Endodermal cell (in vitro differentiated cells): Measurements from ENCODE around the gene RFESD. TPM values are rescaled to one million over a fixed set of nuclear protein-coding genes. Genes with fewer than 3 reads are reported as not detected.

Experiments used
- DNase-seq: peaks from one replicate; pipeline ENCODE4 v3.0.0-alpha.2; 2017
- H3K27ac ChIP-seq: 2 replicates; pipeline ENCODE4 v1.5.1; 2013; ENCODE audit warnings: mild to moderate bottlenecking, low read depth, low read length, moderate library complexity
- H3K27me3 ChIP-seq: 2 replicates; pipeline ENCODE4 v1.6.1; 2013; ENCODE audit warnings: mild to moderate bottlenecking, low read length, moderate library complexity; ENCODE audit not compliant: insufficient read depth, control insufficient read depth, poor library complexity, severe bottlenecking
- H3K36me3 ChIP-seq: 2 replicates; pipeline ENCODE4 v1.7.0; 2013; ENCODE audit warnings: mild to moderate bottlenecking, low read length, moderate library complexity; ENCODE audit not compliant: control insufficient read depth, insufficient read depth
- H3K4me1 ChIP-seq: one replicate; pipeline ENCODE4 v1.7.0; 2013; ENCODE audit warnings: low read length; ENCODE audit not compliant: control insufficient read depth, insufficient read depth
- H3K4me3 ChIP-seq: 2 replicates; pipeline ENCODE4 v1.5.1; 2013; ENCODE audit warnings: mild to moderate bottlenecking, low read length, moderate library complexity
- H3K9ac ChIP-seq: 2 replicates; pipeline ENCODE4 v1.6.1; 2013; ENCODE audit warnings: mild to moderate bottlenecking, low read length, moderate library complexity; ENCODE audit not compliant: poor library complexity, severe bottlenecking; ENCODE audit errors: extremely low read depth
- H3K9me3 ChIP-seq: 2 replicates; pipeline ENCODE4 v1.6.1; 2013; ENCODE audit warnings: mild to moderate bottlenecking, low read length, moderate library complexity; ENCODE audit not compliant: control insufficient read depth
- H3K27ac Mint-ChIP-seq: 2 replicates; pipeline ENCODE4 v1.8.0; 2020; ENCODE audit warnings: mixed read lengths
- H3K27me3 Mint-ChIP-seq: 2 replicates; pipeline ENCODE4 v1.8.0; 2021; ENCODE audit warnings: mild to moderate bottlenecking, mixed read lengths; ENCODE audit not compliant: insufficient read depth
- H3K36me3 Mint-ChIP-seq: 2 replicates; pipeline ENCODE4 v1.8.0; 2020; ENCODE audit warnings: low read depth, mixed read lengths
- H3K4me1 Mint-ChIP-seq: 2 replicates; pipeline ENCODE4 v1.8.0; 2020; ENCODE audit warnings: mixed read lengths
- H3K4me3 Mint-ChIP-seq: 2 replicates; pipeline ENCODE4 v1.8.0; 2020; ENCODE audit warnings: mild to moderate bottlenecking, moderate library complexity, mixed read lengths
- H3K9me3 Mint-ChIP-seq: 2 replicates; pipeline ENCODE4 v1.8.0; 2020; ENCODE audit warnings: mild to moderate bottlenecking, mixed read lengths
- CTCF ChIP-seq: fragments of 200-600 bp; sonication (generic); conservative IDR thresholded peaks from 2 replicates; pipeline ENCODE4 v1.5.0; 2021; ENCODE audit warnings: antibody characterized with exemption, mild to moderate bottlenecking
- WGBS, 2 experiments: methylation state at CpG; one replicate each; pipeline versions ENCODE4 v1.1.5 to v1.1.7; 2013; ENCODE audit warnings: missing lambda C conversion rate in 2 of 2, mixed read lengths in 1 of 2; ENCODE audit not compliant: insufficient coverage in 1 of 2, insufficient read length in 1 of 2; 5-methylcytosine and 5-hydroxymethylcytosine counted together
- total RNA-seq, 2 donors: library from RNA; stranded (reverse); fragmentation: NEBNext Ultra II Directional in 1 of 2; extraction: Animal tissue kit (Norgen Biotek cat#: 25700) in 1 of 2; gene quantifications; 2 replicates in 1 of 2; 3 replicates in 1 of 2; pipeline ENCODE4 v1.2.1, GENCODE V29; 2021

Gene RFESD
- total RNA-seq, 2 donors from 2014 or later = 7.1 to 13.7 TPM

GRCh38 chr5:95670568-95670967, 24.0 kb downstream of the RFESD start:
- no peak for TF ChIP-seq CTCF
- Mint-ChIP-seq H3K4me1 (peaks cover 38% of the 10 kb centered on the region), H3K27ac (peak overlapping the region; percentile 94), H3K4me3 (no peak overlapping the region), H3K36me3 (peaks cover 3% of the 10 kb centered on the region), H3K27me3 (no peaks in the 10 kb centered on the region), H3K9me3 (no peaks in the 10 kb centered on the region)
- no peaks in the 10 kb centered on the region for H3K9me3 ChIP-seq
- H3K9ac ChIP-seq = peak overlapping the region; percentile 61
- H3K27me3 ChIP-seq = no peaks in the 10 kb centered on the region
- H3K36me3 ChIP-seq = no peaks in the 10 kb centered on the region
- 91 to 93% methylated on average over 3 of the region's 3 CpGs for WGBS, 2 experiments
- DNase-seq = no peak
- no peak overlapping the region for H3K27ac ChIP-seq
- H3K4me1 ChIP-seq = peaks cover 33% of the 10 kb centered on the region
- peak overlapping the region; percentile 38 for H3K4me3 ChIP-seq

GRCh38 chr5:95671826-95672225, 25.2 kb downstream of the RFESD start:
- Histone ChIP-seq H3K4me3 (peak overlapping the region; percentile 25), H3K9ac (no peak overlapping the region), H3K27ac (no peak overlapping the region), H3K4me1 (peaks cover 33% of the 10 kb centered on the region), H3K9me3 (no peaks in the 10 kb centered on the region), H3K27me3 (no peaks in the 10 kb centered on the region), H3K36me3 (no peaks in the 10 kb centered on the region)
- Mint-ChIP-seq H3K4me1 (peaks cover 38% of the 10 kb centered on the region), H3K9me3 (no peaks in the 10 kb centered on the region), H3K27me3 (no peaks in the 10 kb centered on the region), H3K4me3 (no peak overlapping the region), H3K27ac (peak overlapping the region; percentile 53), H3K36me3 (peaks cover 3% of the 10 kb centered on the region)
- DNase-seq = no peak
- no peak for TF ChIP-seq CTCF
- WGBS, 2 experiments = 85% methylated on average over 1 of the region's 1 CpG; no CpG with 5 or more reads in 1 of the 2 experiments

GRCh38 chr5:95672641-95673040, 26.1 kb downstream of the RFESD start:
- H3K27ac ChIP-seq = no peak overlapping the region
- peak overlapping the region; percentile 34 for H3K4me3 ChIP-seq
- Mint-ChIP-seq H3K36me3 (peaks cover 3% of the 10 kb centered on the region), H3K27me3 (no peaks in the 10 kb centered on the region), H3K9me3 (no peaks in the 10 kb centered on the region), H3K4me3 (no peak overlapping the region), H3K4me1 (peaks cover 38% of the 10 kb centered on the region), H3K27ac (peak overlapping the region; percentile 69)
- H3K36me3 ChIP-seq = no peaks in the 10 kb centered on the region
- peak overlapping the region; percentile 38 for H3K9ac ChIP-seq
- no peaks in the 10 kb centered on the region for H3K27me3 ChIP-seq
- no peak for TF ChIP-seq CTCF
- H3K9me3 ChIP-seq = no peaks in the 10 kb centered on the region
- no peak for DNase-seq
- H3K4me1 ChIP-seq = peaks cover 33% of the 10 kb centered on the region
